HG02981 (cell line): ENCODE data around the gene PRKG1.
A peak's percentile ranks its signal among the peaks of the same experiment; 100 is the strongest.

ENCODE experiments used
- ATAC-seq: cut with Tn5 transposase; IDR thresholded peaks from one replicate; pipeline ENCODE4 v1.9.1; 2021; ENCODE audit warnings: mild to moderate bottlenecking, moderate library complexity; ENCODE audit not compliant: unreplicated experiment

PRKG1 gene

GRCh38 chr10:52071814-52072213, 997.5 kb downstream of the PRKG1 start:
- no peak for ATAC-seq

DNA sequence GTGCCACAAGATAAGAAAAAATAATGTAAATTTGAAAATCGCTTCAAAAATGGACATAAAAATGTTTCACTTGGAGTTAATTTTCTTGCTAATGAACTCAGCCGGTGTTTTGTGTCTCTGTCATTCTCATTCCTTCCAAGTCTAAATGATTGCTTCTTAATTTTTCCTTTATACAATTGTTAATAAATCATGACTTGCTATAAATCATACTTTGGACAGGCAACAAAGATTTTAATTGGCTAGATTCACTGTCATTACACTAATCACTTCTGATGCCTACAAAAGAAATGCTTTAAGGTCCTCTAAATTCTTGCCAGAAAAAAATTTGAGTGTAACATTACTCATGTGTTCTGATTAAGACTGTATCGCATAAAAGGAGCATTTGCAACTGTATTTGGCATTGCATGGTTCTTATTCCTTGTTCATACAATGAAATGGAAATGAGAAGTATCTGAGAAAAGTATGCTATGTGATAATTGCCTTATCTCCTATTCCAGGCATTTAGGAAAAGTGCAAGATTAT, 1000.3 kb downstream of the PRKG1 start:
- no peak for ATAC-seq

DNA sequence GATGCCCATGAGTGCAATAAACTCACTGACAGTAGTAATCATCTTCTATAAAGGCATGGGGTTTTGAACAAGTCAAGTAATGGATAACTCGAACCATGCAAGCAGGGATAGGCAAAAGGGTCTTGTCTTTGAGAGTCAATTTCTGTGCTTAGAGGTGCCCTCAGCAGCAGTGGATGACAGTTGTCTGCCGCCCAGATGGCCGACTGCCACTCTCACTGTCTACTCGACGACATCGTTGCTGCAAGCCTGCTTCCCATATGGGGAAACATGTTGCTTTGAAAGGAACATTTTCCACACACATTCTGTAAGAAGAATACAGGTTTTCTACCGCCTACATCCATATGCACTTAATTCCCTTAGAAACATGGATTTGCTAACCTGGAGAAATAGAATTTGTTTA, 1003.5 kb downstream of the PRKG1 start:
- no peak for ATAC-seq

DNA sequence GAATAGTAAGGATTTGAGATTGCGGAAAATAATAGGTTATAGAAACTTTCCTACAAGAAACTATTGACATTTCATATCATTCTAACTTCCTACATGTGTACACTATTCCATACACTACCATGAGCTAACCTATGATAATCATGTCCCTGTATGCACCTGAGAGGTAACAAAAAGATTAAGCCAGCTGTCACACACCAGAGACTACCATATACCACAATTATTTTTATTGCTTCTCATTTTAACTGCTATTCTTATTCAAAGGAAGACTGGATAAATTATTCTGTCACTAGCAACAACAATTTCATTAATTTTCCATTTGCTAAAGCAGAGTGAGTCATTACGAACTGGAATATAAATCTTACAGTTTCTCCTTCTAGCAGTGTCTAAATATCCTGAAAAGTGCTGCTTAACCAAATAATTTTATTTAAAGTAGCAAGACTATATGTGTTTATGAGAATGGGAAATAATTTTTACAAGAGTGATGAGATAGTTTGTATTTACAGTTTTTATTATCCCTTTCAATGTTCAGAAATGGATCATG, 1004.2 kb downstream of the PRKG1 start:
- ATAC-seq: no peak

GRCh38 chr10:52082307-52082706, 1008.0 kb downstream of the PRKG1 start:
- peak; percentile 76 for ATAC-seq

GRCh38 chr10:52083422-52083821, 1009.1 kb downstream of the PRKG1 start:
- ATAC-seq: no peak

GRCh38 chr10:52092390-52092789, 1018.1 kb downstream of the PRKG1 start:
- no peak for ATAC-seq

- no peak for ATAC-seq
These were observed 1023.8 kb downstream of the PRKG1 start for GRCh38 chr10:52098130-52098529.

- no peak for ATAC-seq
These were observed 1024.8 kb downstream of the PRKG1 start for GRCh38 chr10:52099026-52099600.

DNA sequence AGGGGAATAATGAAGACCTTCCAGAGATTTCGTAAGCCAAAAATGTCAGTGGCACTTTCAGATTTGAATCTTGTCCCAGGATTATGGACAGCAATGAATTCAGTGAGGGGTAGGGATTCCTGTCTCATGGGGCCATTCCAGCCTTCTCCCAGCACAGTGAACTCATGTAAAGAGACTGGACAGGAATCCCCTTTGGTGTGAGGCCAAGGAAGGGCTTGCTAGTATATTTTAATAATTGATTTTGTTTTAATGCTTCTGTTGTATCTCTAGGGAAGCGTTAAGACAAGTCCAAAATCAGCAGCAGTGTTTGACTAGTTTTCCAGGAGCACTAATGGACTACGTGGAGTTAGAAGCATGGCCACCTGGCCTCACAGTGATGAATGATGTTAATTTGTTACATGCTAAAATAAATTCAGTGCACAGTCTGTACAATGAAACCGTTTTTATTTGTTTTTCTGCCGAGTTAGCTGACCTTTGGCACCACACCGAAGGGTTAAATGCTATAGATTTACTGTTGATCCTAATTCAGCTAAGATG, 1025.8 kb downstream of the PRKG1 start:
- ATAC-seq: no peak

DNA sequence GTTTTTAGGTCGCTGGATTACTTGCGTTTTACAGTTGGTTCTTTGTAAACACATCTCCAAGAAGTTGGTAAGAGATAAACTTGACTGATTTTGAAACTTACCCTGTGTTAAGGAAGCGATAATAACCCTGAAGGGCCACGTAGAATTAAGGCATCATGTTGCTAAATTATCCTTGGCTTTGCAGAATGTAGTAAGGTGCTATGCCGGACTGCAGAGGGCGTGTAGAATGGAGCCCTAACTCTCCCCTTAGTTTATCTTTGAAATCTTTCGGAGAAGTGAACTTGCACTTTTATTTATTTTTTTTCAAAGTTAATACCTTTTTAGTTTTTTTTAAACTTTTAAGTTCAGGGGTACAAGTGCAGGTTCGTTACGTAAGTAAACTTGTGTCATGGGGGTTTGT, 1031.0 kb downstream of the PRKG1 start:
- no peak for ATAC-seq

- no peak for ATAC-seq
These were observed 1031.7 kb downstream of the PRKG1 start for GRCh38 chr10:52106011-52106410.

DNA sequence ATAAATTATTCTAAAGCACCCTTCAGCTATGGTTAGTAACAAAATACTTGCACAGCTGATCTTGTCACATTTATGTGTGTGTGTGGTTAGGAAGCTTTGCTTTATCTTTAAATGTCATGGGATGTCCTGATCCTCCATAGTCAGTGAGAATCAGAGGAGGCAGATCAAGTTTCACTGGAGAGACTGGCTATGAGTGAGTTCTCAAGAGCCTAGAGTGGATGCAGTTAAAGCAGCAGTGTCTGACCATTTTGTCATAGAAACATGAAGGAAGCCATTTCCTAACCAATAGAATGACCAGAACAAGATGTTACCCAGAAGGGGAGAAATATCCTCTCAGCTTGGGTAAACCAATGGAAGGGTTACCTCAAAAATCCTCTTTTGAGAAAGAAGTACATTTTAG, 1032.6 kb downstream of the PRKG1 start:
- no peak for ATAC-seq

DNA sequence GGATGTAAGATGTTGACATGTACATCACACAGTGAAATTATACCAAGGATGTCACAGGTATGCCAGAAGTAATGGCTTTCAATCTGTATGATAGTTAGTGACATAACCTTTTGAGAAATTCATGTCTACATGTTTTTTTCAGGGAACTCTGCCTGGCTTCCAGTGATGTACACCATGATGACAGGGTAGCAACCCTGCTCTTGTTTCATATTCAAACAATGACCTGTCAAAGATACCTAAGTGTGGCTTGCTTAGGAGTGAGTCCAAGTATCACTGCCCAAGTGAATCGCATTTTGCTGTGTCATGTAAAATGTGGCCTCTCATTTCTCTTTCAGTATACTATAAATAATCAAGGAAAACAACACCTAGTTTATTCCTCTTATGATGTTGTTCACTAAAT, 1033.9 kb downstream of the PRKG1 start:
- ATAC-seq: no peak

DNA sequence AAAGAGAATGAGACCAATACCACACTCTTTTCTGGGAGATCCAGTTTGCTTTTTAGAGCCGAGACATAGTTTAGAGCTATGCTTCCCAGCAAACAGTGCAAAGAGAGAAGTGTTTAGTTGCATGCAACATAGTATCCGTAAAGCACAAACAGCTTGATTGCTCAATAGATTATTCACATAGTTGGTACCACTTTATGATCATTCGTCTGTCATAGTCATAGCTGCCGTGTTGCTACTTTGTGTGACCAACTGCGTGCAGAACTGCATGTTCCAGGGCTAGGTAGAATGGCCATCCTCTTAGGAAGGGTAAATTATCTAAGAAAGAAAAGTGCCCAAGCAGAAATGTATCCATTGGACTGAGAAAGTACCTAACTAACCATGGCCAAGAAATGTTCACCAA, 1036.3 kb downstream of the PRKG1 start:
- no peak for ATAC-seq

DNA sequence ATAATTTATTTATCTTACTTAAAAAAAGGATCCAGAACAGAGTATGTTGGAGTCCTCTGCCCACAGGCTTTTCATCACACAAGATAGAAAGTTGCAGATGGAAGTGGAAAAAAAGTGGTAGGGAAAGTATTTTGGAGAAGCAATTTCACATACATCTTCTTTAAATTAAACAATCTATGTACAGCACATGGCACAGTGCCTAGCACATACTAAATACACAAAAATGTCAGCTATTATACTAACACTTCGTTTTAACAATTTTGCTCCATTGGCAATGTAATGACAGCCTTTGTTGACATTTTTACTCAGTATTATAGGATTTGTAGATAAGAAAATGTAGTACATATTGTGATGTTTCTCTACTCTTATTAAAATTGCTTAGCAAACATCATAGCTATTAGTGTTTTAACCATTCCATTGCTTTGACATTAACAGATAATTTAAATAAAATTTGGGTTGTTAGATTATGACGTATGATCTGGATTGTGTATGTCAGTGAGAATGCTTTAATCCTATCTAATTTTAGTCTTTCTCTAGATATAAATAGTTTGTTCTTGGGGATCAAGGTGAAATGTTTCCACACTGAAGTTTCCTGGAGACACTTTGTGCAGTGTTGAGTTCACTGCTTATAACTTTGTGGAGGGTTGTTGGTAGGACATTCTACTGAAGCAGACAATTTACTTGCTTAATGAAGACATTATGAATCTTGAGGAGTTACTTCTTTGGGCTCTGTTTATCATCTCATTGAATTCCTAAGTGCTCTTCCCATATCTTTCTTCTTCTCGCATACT, 1037.0 kb downstream of the PRKG1 start:
- no peak for ATAC-seq

- no peak for ATAC-seq
These were observed 1041.5 kb downstream of the PRKG1 start for GRCh38 chr10:52115823-52116222.

- no peak for ATAC-seq
These were observed 1045.2 kb downstream of the PRKG1 start for GRCh38 chr10:52119507-52119906.

- no peak for ATAC-seq
These were observed 1047.4 kb downstream of the PRKG1 start for GRCh38 chr10:52121688-52122087.

DNA sequence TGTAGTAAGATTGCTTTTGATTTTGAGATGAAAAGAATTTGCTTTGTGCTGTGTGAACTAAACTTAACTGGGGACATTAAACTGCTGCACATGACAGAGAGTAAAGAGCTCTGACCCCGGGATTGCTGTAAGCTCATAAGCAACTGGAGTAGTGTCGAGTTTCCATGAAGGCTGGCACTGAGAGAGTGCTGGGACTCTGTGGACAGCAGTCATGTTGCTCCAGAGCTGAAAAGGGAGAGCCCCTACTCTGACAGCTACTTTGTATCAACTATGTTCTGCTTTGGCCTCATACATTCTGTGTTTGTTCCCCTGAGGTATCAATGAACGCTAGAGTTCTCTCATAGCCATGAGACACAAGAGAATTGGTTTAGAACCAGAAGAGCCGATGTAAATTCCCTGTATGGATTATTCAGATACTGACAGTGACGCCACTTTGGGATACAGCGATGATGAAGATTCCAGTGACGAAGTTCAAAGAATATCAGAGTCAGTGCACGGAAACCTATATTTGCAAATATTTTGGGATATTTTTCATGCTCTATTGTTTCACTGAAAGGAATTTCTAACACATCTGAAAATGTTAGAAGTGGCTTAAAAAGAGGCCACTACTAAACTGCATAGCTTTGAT, 1053.9 kb downstream of the PRKG1 start:
- ATAC-seq: no peak

DNA sequence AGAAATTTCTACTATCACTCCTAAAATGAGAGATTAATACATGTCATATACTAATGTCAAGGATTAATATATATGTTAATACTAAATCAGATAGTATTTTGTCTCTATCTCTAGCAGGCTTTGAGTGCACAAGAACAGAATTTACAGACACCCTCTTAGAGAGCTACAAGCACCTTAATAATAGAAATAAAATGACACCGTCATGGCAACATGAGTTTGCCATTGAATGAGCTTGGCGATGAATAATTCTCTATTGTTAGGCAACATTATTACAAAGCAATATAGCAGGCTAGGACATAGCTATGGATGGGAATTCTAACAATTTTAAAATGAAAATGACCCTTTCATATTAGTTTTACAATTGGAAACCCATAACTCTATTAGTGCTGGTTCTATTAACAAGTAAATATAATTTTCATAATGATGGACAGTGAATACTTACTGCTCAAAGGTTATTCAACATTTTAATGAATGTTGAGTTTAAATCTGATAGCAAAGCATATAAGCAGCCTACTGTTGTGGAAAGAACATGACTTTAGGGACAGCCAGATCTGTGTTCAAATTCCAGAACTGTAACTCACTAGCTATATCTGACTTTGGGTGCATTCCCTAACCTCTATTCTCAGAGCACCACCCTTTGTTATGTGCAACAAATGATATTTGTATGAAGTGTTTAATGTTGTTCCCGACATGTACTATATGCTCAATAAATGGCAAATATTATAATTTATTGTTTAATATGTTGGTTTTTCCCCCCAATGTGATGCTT, 1055.3 kb downstream of the PRKG1 start:
- no peak for ATAC-seq
